GM19099 (cell line): Measurements from ENCODE around the gene ERVW-1.
"Not testable (repeated sequence)": the region's sequence is repeated elsewhere in the genome, so short reads cannot be mapped to it uniquely, and the experiment has no call there.

Source experiments
- POLR2A ChIP-seq: IDR thresholded peaks from 3 replicates; pipeline ENCODE4 v1.6.1; 2011; ENCODE audit warnings: low read depth; ENCODE audit not compliant: insufficient read length; ENCODE audit errors: extremely low read depth

The ERVW-1 gene, protein sequence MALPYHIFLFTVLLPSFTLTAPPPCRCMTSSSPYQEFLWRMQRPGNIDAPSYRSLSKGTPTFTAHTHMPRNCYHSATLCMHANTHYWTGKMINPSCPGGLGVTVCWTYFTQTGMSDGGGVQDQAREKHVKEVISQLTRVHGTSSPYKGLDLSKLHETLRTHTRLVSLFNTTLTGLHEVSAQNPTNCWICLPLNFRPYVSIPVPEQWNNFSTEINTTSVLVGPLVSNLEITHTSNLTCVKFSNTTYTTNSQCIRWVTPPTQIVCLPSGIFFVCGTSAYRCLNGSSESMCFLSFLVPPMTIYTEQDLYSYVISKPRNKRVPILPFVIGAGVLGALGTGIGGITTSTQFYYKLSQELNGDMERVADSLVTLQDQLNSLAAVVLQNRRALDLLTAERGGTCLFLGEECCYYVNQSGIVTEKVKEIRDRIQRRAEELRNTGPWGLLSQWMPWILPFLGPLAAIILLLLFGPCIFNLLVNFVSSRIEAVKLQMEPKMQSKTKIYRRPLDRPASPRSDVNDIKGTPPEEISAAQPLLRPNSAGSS

DNA sequence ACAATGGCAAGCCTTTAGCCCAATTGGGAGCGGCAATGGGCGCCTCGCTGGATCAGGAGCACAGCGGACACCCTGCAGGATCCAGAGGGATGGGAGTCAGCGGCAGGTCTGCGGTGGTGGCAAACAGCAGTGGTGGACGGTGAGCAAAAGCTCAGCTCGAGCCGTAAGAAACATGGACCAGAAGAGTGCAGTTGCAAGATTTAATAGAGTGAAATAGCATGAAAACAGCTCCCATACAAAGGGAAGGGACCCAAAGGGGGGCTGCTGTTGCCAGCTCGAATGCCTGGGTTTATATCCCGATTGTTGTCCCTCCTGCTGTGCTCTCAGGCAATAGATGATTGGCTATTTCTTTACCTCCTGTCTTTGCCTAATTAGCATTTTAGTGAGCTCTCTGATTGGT, at the start of gene ERVW-1:
ERVW-1 (minus strand) TSS at position 266 of the 400 bp plus-strand sequence. CDS start 7,565 bp downstream, outside the sequence.
- TF ChIP-seq POLR2A = not testable (repeated sequence)

DNA sequence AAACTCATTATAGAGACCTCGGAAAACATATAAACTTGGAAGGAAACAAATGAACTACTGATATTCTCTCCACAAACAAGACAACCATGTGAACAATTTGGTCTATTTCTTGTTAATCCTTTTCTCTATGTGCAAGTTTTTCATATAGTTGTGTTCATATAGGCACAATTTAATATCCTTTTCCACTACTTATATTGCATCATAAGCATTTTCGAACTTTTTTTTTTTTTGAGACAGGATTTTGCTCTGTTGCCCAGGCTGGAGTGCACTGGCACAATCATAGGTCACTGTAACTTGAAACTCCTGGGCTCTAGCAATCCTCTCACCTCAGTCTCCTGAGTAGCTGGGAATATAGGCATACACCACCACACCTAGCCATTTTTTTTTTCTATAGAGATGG, 45.4 kb upstream of the ERVW-1 start:
- TF ChIP-seq POLR2A = no peak

DNA sequence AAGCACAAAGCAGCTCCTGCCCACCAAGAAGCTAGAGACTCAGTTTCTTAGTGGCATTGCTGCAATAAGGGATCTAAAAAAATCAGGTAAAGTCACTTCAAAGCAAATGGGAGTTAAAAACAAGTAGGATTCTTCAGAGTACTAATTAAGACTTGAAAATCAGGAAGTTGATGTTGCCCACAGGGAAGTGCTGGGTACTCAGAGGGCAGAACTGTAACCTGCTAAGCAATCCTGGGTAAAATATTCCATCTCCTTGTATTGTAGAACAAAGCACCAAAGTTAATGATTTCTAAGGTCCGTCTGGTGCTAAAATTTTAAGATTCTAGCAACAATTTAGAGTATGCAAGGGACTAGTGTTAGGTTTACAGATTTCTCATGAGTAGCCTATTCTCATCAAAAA, 42.3 kb upstream of the ERVW-1 start:
- TF ChIP-seq POLR2A = no peak

DNA sequence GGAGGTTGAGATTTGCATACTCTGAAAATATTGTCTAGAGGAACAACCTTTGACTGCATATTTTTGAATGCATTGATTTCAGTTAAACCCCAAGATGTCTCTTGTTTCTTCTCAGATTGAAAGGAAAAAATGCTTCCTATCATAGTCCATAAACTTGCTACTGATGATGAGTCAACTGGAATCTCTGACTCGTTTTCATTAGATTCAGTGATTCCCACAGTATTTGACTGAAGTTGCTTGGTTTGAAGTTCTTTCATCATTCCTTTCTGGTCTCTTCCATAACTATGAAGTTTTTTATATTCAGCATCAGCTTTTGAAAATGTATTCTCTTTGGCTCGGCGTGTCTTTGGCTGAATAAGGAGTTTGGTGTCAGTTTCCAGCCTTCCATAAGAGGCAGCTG, 39.9 kb upstream of the ERVW-1 start:
- TF ChIP-seq POLR2A = no peak

DNA sequence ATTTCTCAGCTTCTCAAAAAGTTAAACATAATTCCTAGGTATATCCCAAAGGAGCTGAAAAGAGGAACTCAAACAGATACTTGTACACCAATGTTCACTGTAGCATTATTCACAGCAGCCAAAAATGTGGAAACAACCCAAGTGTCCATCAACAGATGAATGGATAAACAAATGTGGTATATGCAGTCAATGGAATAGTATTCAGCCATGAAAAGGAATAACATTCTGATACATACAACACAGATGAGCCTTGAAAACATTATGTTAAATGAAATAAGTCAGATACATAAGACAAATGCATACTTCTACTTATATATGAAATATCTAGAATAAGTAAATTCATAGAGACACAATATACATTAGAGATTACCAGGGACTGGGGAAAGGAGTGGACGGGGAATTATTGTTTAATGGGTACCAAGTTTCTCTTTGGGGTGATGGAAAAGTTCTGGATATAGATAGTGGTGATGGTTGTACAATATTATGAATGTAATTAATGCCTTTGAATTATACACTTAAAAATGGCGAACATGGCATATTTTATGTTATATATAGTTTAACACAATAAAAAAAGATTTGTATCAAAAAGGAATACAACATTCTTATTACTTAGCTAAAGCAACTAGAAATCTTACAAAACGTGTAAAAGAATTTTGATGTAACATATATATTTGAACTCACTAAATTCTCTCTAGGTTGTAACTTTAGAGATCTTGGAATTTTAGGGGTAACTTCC, 35.6 kb upstream of the ERVW-1 start:
- TF ChIP-seq POLR2A = no peak

DNA sequence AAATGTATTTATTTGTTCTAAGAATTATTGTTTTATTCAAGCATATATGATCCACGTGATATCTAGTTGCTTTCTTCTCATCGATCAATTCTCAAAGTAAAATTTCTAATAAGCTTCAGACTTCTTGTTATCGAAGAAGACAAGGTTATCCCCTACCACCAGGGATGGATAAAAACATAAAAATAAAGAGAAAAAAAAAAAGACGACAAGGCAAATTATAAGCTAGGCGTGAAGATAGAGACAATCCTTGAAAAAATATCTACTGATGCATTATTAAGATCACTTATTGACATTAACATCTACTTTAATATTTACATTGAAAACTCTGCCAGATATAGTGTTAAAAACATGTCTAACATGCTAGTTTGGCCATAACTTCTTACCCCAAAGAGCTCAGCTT, 31.2 kb upstream of the ERVW-1 start:
- no peak for TF ChIP-seq POLR2A

DNA sequence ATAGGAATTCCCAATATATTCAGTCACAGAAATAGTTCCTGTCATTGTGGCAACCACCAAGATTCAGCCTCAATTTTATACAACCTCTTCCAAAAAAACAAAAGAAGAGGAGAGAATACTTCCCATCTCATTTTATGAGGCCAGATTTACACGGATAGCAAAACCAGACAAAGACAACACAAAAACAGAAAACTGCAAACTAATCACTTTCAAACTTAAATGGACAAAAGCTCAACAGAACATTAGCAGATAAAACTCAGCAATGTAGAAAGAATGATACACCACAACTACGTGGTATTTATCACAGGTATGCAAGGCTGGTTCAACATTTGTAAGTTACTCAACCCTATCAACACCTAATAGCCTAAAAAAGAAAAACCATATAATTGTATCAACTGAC, 28.6 kb upstream of the ERVW-1 start:
- TF ChIP-seq POLR2A = no peak

DNA sequence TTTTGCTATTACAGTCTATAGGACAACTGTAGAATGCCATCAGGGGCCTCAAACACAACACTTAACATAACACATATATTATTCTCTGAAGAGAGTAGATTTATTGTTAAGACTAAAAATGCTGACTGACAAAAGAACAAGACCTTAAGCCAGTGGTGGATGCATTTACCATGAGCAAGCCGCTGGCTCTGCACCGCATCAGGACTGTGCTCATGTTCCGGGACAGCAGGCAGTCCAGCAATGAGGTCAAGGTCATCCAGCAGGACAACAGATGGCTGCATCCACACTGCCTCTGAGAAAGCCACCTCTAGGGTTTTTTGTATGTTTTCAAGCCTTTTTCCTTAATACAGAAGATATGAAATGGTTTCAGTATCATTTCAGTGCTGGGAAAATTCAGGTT, 26.8 kb upstream of the ERVW-1 start:
- TF ChIP-seq POLR2A = no peak

DNA sequence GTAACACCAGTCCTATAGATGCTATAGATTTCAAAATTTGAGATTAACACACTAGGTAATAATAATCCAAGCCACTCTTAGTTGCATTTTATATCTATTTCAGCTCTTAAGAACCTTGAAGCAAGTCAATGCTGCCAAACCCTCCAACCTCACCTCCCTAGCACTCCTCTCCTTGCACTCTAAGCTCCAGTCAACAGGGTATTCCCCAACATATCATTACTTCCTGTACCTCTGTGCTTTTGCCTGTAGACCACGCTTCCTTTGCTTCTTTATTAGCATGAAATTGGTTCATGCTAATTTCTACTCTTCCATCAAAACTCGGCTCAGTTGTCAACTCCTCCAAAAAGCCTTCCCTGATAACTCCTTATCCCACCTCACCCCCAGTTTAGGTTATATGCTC, 26.0 kb upstream of the ERVW-1 start:
- TF ChIP-seq POLR2A = no peak

DNA sequence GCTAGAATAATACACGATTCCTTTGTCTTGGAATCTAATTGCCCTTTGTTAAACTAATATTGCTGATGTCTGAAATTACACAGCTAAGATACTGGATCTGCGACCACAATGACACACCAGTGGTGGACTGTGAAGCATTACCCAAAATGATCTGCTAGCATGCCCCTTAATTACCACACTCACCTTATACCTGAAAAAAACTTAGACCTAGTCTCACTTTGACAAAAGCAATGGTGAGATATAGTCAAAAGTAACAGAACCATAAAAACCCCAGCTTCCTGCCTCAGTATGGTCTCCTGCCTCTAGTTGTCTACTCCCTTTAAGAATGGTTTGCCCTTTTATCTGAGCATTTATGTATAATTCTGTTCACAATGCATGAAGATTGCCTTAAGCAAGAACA, 20.8 kb upstream of the ERVW-1 start:
- no peak for TF ChIP-seq POLR2A

DNA sequence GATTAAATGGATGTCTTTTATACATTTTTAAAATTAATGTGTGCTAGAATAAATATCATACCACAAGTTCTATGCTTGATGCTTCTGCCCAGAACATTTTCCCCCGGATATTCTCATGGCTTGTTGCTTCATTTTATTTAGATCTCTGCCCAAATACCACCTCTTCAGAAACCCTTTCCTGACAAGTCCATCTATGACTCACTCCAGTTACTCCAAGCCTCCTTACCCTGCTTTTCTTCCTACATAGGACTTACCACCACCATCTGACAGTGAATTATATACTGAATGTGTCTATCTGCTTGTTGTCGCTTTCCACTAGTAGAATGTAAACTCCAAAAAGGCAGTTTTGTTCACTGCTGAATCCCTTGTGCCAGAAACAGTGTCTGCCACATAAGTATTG, 19.1 kb upstream of the ERVW-1 start:
- TF ChIP-seq POLR2A = no peak

DNA sequence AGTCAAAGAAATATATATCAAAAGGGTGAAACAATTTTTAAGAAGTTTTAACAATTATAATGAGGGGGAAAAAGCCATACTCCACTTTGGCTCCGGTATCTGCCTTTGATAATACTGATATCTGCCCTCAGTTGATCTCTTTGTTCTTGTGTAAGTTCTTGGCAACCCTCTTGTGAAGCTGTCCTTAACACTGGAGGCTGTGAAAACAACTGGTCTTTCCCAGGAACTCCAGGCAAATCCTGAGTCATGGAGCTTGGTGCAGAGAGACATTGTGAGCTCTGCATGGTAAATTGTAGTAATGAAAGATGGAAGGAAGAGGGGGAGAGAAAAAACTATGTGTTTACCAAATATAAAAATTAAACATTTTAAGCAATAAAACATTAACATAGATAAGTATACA, 11.9 kb upstream of the ERVW-1 start:
- no peak for TF ChIP-seq POLR2A

DNA sequence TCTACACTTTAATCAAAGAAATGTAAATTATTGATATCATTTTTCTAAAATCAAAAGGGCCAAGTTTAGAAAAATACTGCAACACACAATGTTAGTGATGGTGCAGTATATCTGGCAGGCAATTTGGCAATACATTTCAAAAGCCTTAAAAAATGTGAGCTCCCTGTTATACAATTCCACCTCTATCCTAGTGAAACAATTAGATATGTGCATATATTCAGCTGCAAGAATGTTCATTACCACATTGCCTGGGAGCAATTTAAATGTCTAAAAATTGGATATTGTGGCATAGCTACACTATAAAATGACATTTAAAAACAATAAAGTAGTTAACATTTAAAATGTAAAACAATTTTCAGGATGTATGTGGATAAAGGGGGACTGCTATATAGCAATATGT, 10.1 kb upstream of the ERVW-1 start:
- TF ChIP-seq POLR2A = no peak

DNA sequence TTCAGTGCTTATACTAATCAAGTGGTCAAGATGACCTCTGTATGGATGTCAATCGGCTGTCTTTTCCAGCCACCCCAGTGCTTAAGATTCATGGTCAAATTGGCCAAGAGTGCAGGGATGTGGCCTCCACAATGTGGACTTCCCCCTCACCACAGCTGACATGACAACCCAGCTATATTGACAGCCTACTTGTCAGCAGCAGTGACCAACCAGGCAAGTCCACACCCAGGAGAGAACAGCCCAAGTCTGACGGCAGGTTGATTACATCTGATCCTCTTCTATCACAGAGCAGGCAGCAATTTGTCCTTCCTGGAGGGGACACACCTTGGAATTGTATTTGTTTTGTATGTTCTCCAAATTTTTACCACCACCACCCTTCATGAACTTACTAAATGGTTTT, 8.2 kb upstream of the ERVW-1 start:
- TF ChIP-seq POLR2A = no peak

DNA sequence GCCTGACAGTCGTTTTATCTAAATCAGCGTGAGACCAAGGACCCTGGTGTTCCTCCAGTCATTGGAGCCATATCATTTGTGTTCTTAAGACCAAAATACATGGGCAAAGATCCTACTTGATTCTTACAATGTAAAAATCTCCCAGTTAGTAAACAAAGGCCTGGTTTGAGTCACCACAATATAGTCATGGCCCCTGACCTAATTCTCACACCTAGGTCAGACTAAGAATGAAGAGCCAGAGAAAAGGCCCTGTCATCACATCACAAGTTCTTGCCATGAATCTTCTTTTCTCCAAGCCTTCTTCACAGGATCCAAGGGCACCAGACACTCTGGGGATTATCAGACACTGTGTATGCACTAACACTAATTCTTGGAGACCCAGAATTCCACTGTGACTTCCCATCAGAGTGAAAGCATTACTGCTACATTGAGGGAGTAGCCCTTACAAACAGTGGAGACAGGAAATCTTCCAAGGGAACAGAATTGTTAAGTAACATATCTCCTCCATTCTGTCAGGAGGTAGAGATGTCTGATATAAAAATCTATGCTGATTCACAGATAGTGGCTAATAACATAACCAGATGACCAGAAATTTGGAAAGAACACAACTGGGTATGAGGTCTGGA, 7.6 kb upstream of the ERVW-1 start:
- TF ChIP-seq POLR2A = no peak
